Measurements from ENCODE around the gene SYMPK. TPM values are rescaled to one million over a fixed set of nuclear protein-coding genes. Genes with fewer than 3 reads are reported as not detected.

Gene SYMPK
- total RNA-seq, 1 donor from 2014 or later: 70.0 TPM

GRCh38 chr19:45790942-45791341 is 72.0 kb downstream of the SYMPK start:
- FAIRE-seq: no peak

GRCh38 chr19:45789035-45789786 is 73.7 kb downstream of the SYMPK start:
- H3K27ac Mint-ChIP-seq (ENCODE audit: unreplicated experiment): no peak overlapping the region
- peaks cover 9% of the 10 kb centered on the region for H3K4me1 ChIP-seq (ENCODE audit: insufficient read depth, low read length)
- no peak overlapping the region for H3K4me3 Mint-ChIP-seq (ENCODE audit: unreplicated experiment)
- no peak overlapping the region for H3K4me3 ChIP-seq (ENCODE audit: insufficient read depth, low read depth, low read length)
- peaks cover 14% of the 10 kb centered on the region for H3K4me1 Mint-ChIP-seq (ENCODE audit: low read depth, unreplicated experiment)
- no peak overlapping the region for H3K9ac ChIP-seq (ENCODE audit: low read length)
- H2AFZ ChIP-seq (ENCODE audit: low read depth, low read length): no peak overlapping the region
- no peak for DNase-seq (ENCODE audit: low read depth)
- H3K9me3 ChIP-seq (ENCODE audit: insufficient read depth, low read depth, low read length): no peaks in the 10 kb centered on the region
- no peaks in the 10 kb centered on the region for H3K9me3 Mint-ChIP-seq (ENCODE audit: unreplicated experiment)
- H3K4me2 ChIP-seq (ENCODE audit: low read length): no peak overlapping the region
- H4K20me1 ChIP-seq (ENCODE audit: insufficient read depth, low read length): peaks cover 60% of the 10 kb centered on the region
- no peak for FAIRE-seq
- H3K36me3 ChIP-seq (ENCODE audit: insufficient read depth, low read length): peaks cover 23% of the 10 kb centered on the region
- no peaks in the 10 kb centered on the region for H3K27me3 Mint-ChIP-seq (ENCODE audit: low read depth, unreplicated experiment)
- peaks cover 17% of the 10 kb centered on the region for H3K36me3 Mint-ChIP-seq (ENCODE audit: low read depth, unreplicated experiment)
- no peak overlapping the region for H3K27ac ChIP-seq (ENCODE audit: low read depth, low read length)
- H3K79me2 ChIP-seq (ENCODE audit: insufficient read depth, low read length): peaks cover 68% of the 10 kb centered on the region
- TF ChIP-seq CTCF (IDR thresholded peaks at IDR 0.05; ENCODE audit: insufficient read depth, low read depth, low read length) (no peak), EZH2 (IDR thresholded peaks at IDR 0.05; ENCODE audit: insufficient read depth, low read length) (no peak)
- no peaks in the 10 kb centered on the region for H3K27me3 ChIP-seq (ENCODE audit: insufficient read depth, low read length)

More at GRCh38 chr19:45790942-45791341, 72.0 kb downstream of the SYMPK start:
- DNase-seq (ENCODE audit: low read depth): no peak
- H3K27me3 Mint-ChIP-seq (ENCODE audit: low read depth, unreplicated experiment): peaks cover 2% of the 10 kb centered on the region
- Histone ChIP-seq H3K9me3 (ENCODE audit: insufficient read depth, low read depth, low read length) (no peaks in the 10 kb centered on the region), H3K4me3 (ENCODE audit: insufficient read depth, low read depth, low read length) (peak overlapping the region; percentile 92), H3K79me2 (ENCODE audit: insufficient read depth, low read length) (peaks cover 54% of the 10 kb centered on the region), H2AFZ (ENCODE audit: low read depth, low read length) (no peak overlapping the region), H3K27ac (ENCODE audit: low read depth, low read length) (no peak overlapping the region), H3K36me3 (ENCODE audit: insufficient read depth, low read length) (peaks cover 17% of the 10 kb centered on the region), H3K9ac (ENCODE audit: low read length) (no peak overlapping the region), H3K27me3 (ENCODE audit: insufficient read depth, low read length) (no peaks in the 10 kb centered on the region), H4K20me1 (ENCODE audit: insufficient read depth, low read length) (peaks cover 47% of the 10 kb centered on the region), H3K4me2 (ENCODE audit: low read length) (peak overlapping the region; percentile 99), H3K4me1 (ENCODE audit: insufficient read depth, low read length) (peaks cover 9% of the 10 kb centered on the region)
- peaks cover 17% of the 10 kb centered on the region for H3K36me3 Mint-ChIP-seq (ENCODE audit: low read depth, unreplicated experiment)
- peak overlapping the region; percentile 95 for H3K4me3 Mint-ChIP-seq (ENCODE audit: unreplicated experiment)
- no peaks in the 10 kb centered on the region for H3K9me3 Mint-ChIP-seq (ENCODE audit: unreplicated experiment)
- TF ChIP-seq CTCF (IDR thresholded peaks at IDR 0.05; ENCODE audit: insufficient read depth, low read depth, low read length): no peak
- TF ChIP-seq EZH2 (IDR thresholded peaks at IDR 0.05; ENCODE audit: insufficient read depth, low read length): no peak
- peaks cover 14% of the 10 kb centered on the region for H3K4me1 Mint-ChIP-seq (ENCODE audit: low read depth, unreplicated experiment)
- no peak overlapping the region for H3K27ac Mint-ChIP-seq (ENCODE audit: unreplicated experiment)

- H3K9me3 Mint-ChIP-seq (ENCODE audit: unreplicated experiment): no peaks in the 10 kb centered on the region
- H3K36me3 Mint-ChIP-seq (ENCODE audit: low read depth, unreplicated experiment): peaks cover 17% of the 10 kb centered on the region
- peaks cover 72% of the 10 kb centered on the region for H4K20me1 ChIP-seq (ENCODE audit: insufficient read depth, low read length)
- no peak overlapping the region for H3K27ac ChIP-seq (ENCODE audit: low read depth, low read length)
- peaks cover 18% of the 10 kb centered on the region for H3K4me1 Mint-ChIP-seq (ENCODE audit: low read depth, unreplicated experiment)
- TF ChIP-seq EZH2 (IDR thresholded peaks at IDR 0.05; ENCODE audit: insufficient read depth, low read length) (no peak), CTCF (IDR thresholded peaks at IDR 0.05; ENCODE audit: insufficient read depth, low read depth, low read length) (no peak)
- DNase-seq (ENCODE audit: low read depth): no peak
- H3K27me3 Mint-ChIP-seq (ENCODE audit: low read depth, unreplicated experiment): no peaks in the 10 kb centered on the region
- peaks cover 60% of the 10 kb centered on the region for H3K79me2 ChIP-seq (ENCODE audit: insufficient read depth, low read length)
- no peak for FAIRE-seq
- no peak overlapping the region for H3K9ac ChIP-seq (ENCODE audit: low read length)
- no peaks in the 10 kb centered on the region for H3K27me3 ChIP-seq (ENCODE audit: insufficient read depth, low read length)
- no peak overlapping the region for H3K4me3 Mint-ChIP-seq (ENCODE audit: unreplicated experiment)
- H3K36me3 ChIP-seq (ENCODE audit: insufficient read depth, low read length): peaks cover 23% of the 10 kb centered on the region
- no peak overlapping the region for H3K4me3 ChIP-seq (ENCODE audit: insufficient read depth, low read depth, low read length)
- peaks cover 26% of the 10 kb centered on the region for H3K4me1 ChIP-seq (ENCODE audit: insufficient read depth, low read length)
- H3K4me2 ChIP-seq (ENCODE audit: low read length): no peak overlapping the region
- no peak overlapping the region for H3K27ac Mint-ChIP-seq (ENCODE audit: unreplicated experiment)
- H2AFZ ChIP-seq (ENCODE audit: low read depth, low read length): no peak overlapping the region
- H3K9me3 ChIP-seq (ENCODE audit: insufficient read depth, low read depth, low read length): no peaks in the 10 kb centered on the region
Observed at GRCh38 chr19:45786533-45786894, 76.4 kb downstream of the SYMPK start.
